Measurements from ENCODE around the gene GFRA1. TPM values are rescaled to one million over a fixed set of nuclear protein-coding genes. Genes with fewer than 3 reads are reported as not detected.

The GFRA1 gene
- total and polyA plus RNA-seq, 2 donors (not counting 3 experiments of a cell fraction or from before 2014, with no cell fraction given) = 0.22 to 0.88 TPM

DNA sequence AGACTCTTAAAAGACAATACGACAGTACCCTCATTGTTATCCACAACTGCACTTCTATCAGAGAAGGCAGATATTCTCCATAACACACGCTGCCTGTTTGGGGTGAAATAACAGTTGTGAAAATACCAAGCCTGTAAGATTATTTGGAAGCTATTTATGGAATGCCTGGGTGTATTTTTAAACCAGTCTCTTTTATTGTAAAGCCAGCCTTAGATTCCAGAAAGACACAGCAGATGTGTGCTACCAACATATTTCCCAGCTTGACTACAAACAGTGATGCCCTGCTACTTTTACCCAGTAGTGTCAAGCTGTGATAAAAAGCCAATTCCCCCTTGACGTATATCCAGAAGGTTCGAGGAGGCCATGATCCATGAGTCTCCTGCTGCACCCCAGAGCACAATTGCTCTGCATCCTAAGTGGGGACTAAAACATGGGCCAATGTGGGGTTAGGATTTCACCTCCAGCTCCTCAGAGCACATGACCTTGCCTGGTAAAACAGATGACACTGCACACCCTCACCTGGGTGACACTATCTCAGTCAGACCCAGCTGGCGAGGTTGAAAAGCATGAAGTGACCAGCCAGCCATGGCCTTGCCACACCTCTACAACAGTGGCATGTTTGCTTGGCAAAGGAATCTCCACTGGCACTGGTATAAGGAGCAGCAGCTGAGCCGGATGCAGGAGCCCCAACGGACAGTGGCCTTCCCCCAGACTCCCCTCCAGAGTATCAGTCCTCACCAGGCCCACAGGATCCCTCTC, 62.2 kb downstream of the GFRA1 start:
- H3K36me3 ChIP-seq (ENCODE audit: control insufficient read depth in 2 of 2, extremely low read depth in 1 of 2, insufficient read depth in 2 of 2, low read length in 2 of 2) = no peaks in the 10 kb centered on the region
- no peak overlapping the region for H3K27ac ChIP-seq (ENCODE audit: insufficient read depth, low read depth, low read length)
- H2AFZ ChIP-seq (ENCODE audit: low read depth, low read length) = no peak overlapping the region
- H3K4me3 ChIP-seq (replicated peaks in 1 of 3; ENCODE audit: insufficient read depth in 1 of 3, low read depth in 1 of 3, low read length in 3 of 3) = no peak overlapping the region
- H3K4me2 ChIP-seq (ENCODE audit: insufficient read depth, low read length) = no peak overlapping the region
- no peaks in the 10 kb centered on the region for H3K27me3 ChIP-seq (ENCODE audit: control insufficient read depth in 2 of 2, insufficient read depth in 2 of 2, low read length in 2 of 2)
- intact Hi-C loops (cut with micrococcal nuclease) = no loop called here
- no peak overlapping the region for H3K9ac ChIP-seq (replicated peaks; ENCODE audit: extremely low read depth, insufficient read depth, low read length)
- TF ChIP-seq POLR2AphosphoS5 (IDR thresholded peaks at IDR 0.05; ENCODE audit: insufficient read depth, low read depth, low read length) = no peak
- no peaks in the 10 kb centered on the region for H3K9me3 ChIP-seq (replicated peaks; ENCODE audit: control insufficient read depth, insufficient read depth, low read length)
- BruUV-seq (replicated peaks) = no TSS peak
- ChIA-PET CTCF (no interaction called here), POLR2A (no interaction called here)
- FAIRE-seq = no peak
- no peaks in the 10 kb centered on the region for H3K9me1 ChIP-seq (replicated peaks; ENCODE audit: control insufficient read depth, extremely low read depth, insufficient read depth, low read length)
- no peaks in the 10 kb centered on the region for H4K20me1 ChIP-seq (replicated peaks; ENCODE audit: control insufficient read depth, extremely low read depth, insufficient read depth, low read length)
- H3K79me2 ChIP-seq (ENCODE audit: control insufficient read depth, insufficient read depth, low read length) = no peaks in the 10 kb centered on the region
- dilution Hi-C loops (cut with MboI; ENCODE audit: extremely low pct_ligation_motif_present, low sequenced_read_pairs) = no loop called here
- no peaks in the 10 kb centered on the region for H3K4me1 ChIP-seq (ENCODE audit: control insufficient read depth, extremely low read depth, insufficient read depth, low read length)
- DNase-seq (ENCODE audit: low read depth, low spot score) = no peak

DNA sequence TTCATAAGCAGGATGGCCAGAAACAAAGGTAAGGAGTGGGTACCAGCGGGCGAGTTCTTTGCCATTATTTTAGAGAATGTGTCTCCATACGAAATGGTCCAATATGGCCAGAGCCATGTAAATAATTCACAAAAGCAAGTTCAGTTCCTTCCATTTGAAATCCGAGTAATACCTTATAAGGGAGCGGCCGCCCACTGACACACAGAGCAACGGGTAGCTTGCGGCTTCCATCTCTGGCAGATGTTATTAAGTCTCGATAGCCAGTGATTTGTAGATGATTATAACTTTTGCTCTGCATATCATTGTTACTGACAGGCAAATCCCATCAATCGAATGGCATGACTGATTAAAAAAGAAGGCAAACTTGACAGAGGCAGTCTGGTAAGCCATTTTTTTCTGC, 63.2 kb downstream of the GFRA1 start:
- Histone ChIP-seq H3K27ac (ENCODE audit: insufficient read depth, low read depth, low read length) (no peak overlapping the region), H3K4me2 (ENCODE audit: insufficient read depth, low read length) (no peak overlapping the region), H3K9me3 (replicated peaks; ENCODE audit: control insufficient read depth, insufficient read depth, low read length) (no peaks in the 10 kb centered on the region), H3K36me3 (ENCODE audit: control insufficient read depth in 2 of 2, extremely low read depth in 1 of 2, insufficient read depth in 2 of 2, low read length in 2 of 2) (no peaks in the 10 kb centered on the region), H4K20me1 (replicated peaks; ENCODE audit: control insufficient read depth, extremely low read depth, insufficient read depth, low read length) (no peaks in the 10 kb centered on the region), H3K9me1 (replicated peaks; ENCODE audit: control insufficient read depth, extremely low read depth, insufficient read depth, low read length) (no peaks in the 10 kb centered on the region), H2AFZ (ENCODE audit: low read depth, low read length) (no peak overlapping the region), H3K79me2 (ENCODE audit: control insufficient read depth, insufficient read depth, low read length) (no peaks in the 10 kb centered on the region), H3K27me3 (ENCODE audit: control insufficient read depth in 2 of 2, insufficient read depth in 2 of 2, low read length in 2 of 2) (no peaks in the 10 kb centered on the region), H3K9ac (replicated peaks; ENCODE audit: extremely low read depth, insufficient read depth, low read length) (no peak overlapping the region), H3K4me3 (replicated peaks in 1 of 3; ENCODE audit: insufficient read depth in 1 of 3, low read depth in 1 of 3, low read length in 3 of 3) (no peak overlapping the region), H3K4me1 (ENCODE audit: control insufficient read depth, extremely low read depth, insufficient read depth, low read length) (no peaks in the 10 kb centered on the region)
- DNase-seq (ENCODE audit: low read depth, low spot score) = no peak
- CTCF ChIA-PET = no interaction called here
- dilution Hi-C loops (cut with MboI; ENCODE audit: extremely low pct_ligation_motif_present, low sequenced_read_pairs) = no loop called here
- TF ChIP-seq FOS (IDR thresholded peaks at IDR 0.05; ENCODE audit: borderline replicate concordance, insufficient read depth, low read length) (no peak), POLR2AphosphoS5 (IDR thresholded peaks at IDR 0.05; ENCODE audit: insufficient read depth, low read depth, low read length) (no peak), POLR2A (IDR thresholded peaks at IDR 0.05; ENCODE audit: low read depth, low read length) (no peak), MYC (IDR thresholded peaks at IDR 0.05; ENCODE audit: low read depth, low read length) (no peak), JUN (IDR thresholded peaks at IDR 0.05; ENCODE audit: borderline replicate concordance, insufficient read depth, insufficient read length, low read depth) (no peak), GATA2 (IDR thresholded peaks at IDR 0.05; ENCODE audit: insufficient read depth, insufficient read length, low read depth, low read length) (no peak), EZH2 (IDR thresholded peaks at IDR 0.05; ENCODE audit: borderline replicate concordance, low read depth, low read length, severe bottlenecking) (no peak)
- TF ChIP-seq, protein P1, sequence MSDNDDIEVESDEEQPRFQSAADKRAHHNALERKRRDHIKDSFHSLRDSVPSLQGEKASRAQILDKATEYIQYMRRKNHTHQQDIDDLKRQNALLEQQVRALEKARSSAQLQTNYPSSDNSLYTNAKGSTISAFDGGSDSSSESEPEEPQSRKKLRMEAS (IDR thresholded peaks at IDR 0.05; ENCODE audit: insufficient read depth, insufficient read length) = no peak
- TF ChIP-seq, protein P2, sequence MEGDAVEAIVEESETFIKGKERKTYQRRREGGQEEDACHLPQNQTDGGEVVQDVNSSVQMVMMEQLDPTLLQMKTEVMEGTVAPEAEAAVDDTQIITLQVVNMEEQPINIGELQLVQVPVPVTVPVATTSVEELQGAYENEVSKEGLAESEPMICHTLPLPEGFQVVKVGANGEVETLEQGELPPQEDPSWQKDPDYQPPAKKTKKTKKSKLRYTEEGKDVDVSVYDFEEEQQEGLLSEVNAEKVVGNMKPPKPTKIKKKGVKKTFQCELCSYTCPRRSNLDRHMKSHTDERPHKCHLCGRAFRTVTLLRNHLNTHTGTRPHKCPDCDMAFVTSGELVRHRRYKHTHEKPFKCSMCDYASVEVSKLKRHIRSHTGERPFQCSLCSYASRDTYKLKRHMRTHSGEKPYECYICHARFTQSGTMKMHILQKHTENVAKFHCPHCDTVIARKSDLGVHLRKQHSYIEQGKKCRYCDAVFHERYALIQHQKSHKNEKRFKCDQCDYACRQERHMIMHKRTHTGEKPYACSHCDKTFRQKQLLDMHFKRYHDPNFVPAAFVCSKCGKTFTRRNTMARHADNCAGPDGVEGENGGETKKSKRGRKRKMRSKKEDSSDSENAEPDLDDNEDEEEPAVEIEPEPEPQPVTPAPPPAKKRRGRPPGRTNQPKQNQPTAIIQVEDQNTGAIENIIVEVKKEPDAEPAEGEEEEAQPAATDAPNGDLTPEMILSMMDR (IDR thresholded peaks at IDR 0.05; ENCODE audit: extremely low read depth in 1 of 2, insufficient read depth in 1 of 2, low read depth in 1 of 2, low read length in 2 of 2) = no peak
- BruUV-seq (replicated peaks) = no TSS peak
- FAIRE-seq = no peak
- intact Hi-C loops (cut with micrococcal nuclease) = no loop called here
- POLR2A ChIA-PET = no interaction called here
